T-helper 1 cell treated with Interleukin-12 subunit alpha and Interleukin-12 subunit beta and Interleukin-4 antibody, amounts not matched to agents 30 μg/mL and 1 μg/mL, for 36 hours (primary cell): ENCODE measurements around the gene LLGL1.

ENCODE experiments used
- H3K27ac Mint-ChIP-seq: one replicate; pipeline ENCODE4 v1.8.0; 2021; ENCODE audit warnings: mild to moderate bottlenecking, mixed read lengths
- H3K27me3 Mint-ChIP-seq: one replicate; pipeline ENCODE4 v1.8.0; 2021; ENCODE audit warnings: low read depth, mixed read lengths
- H3K36me3 Mint-ChIP-seq: one replicate; pipeline ENCODE4 v1.8.0; 2021; ENCODE audit warnings: low read depth, mixed read lengths
- H3K4me1 Mint-ChIP-seq: one replicate; pipeline ENCODE4 v1.8.0; 2021; ENCODE audit warnings: low read depth, mixed read lengths
- H3K4me3 Mint-ChIP-seq: one replicate; pipeline ENCODE4 v1.8.0; 2021; ENCODE audit warnings: mild to moderate bottlenecking, moderate library complexity, mixed read lengths
- H3K9me3 Mint-ChIP-seq: one replicate; pipeline ENCODE4 v1.8.0; 2021; ENCODE audit warnings: mixed read lengths

The LLGL1 gene

DNA sequence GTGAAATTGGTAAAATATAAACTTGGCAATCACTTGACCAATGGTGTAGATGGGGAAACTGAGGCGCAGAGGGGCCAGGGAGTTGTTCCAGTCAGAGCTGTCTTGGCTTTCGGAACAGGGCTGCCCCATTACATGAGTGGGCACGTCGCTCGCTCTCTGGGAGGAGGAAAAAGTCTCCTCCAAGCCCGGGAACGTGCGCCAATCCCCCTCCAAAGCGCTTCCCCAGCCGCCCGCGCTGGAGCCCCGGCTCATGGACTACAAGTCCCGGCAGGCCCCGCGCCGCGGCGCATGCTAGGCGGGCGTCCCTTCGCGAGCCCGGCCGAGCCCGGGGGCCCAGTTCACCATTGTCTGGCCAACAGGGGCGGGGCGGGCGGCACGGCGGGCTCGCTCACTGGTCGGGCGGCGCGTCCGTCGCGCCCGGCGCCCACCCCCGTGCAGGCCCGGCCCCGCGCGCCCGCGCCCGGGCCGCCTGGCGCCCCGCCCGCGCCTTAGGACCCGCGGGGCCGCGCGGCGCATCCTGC lies at the start of gene LLGL1:
Gene LLGL1, plus strand, starts transcription at position 515 of the 521 bp plus-strand sequence. CDS start 48 bp downstream, outside the sequence.
- Mint-ChIP-seq H3K4me1 (peaks cover 20% of the 10 kb centered on the region), H3K27ac (peak within 1 kb of the TSS; percentile 93), H3K27me3 (no peaks in the 10 kb centered on the region), H3K36me3 (no peaks in the 10 kb centered on the region), H3K9me3 (no peaks in the 10 kb centered on the region), H3K4me3 (peak within 1 kb of the TSS; percentile 98)

DNA sequence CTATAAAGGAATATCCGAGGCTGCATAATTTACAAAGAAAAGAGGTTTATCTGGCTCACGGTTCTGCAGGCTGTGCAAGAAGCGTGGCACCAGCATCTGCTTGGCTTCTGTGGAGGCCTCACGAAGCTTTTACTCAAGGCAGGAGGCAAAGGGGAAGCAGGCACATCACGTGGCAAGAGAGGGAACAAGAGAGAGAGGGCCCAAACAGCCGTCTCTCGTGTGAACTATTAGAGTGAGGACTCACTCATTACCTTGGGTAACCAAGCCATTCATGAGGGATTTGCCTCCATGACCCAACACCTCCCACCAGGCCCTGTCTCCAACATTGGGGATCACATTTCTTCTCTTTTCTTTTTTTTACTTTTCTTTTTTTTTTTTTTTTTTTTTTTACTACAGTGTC lies 49.3 kb upstream of the LLGL1 start:
- no peaks in the 10 kb centered on the region for H3K9me3 Mint-ChIP-seq
- H3K4me3 Mint-ChIP-seq, result no peak overlapping the region
- H3K27me3 Mint-ChIP-seq, result no peaks in the 10 kb centered on the region
- no peaks in the 10 kb centered on the region for H3K36me3 Mint-ChIP-seq
- peaks cover 9% of the 10 kb centered on the region for H3K4me1 Mint-ChIP-seq
- H3K27ac Mint-ChIP-seq, result no peak overlapping the region

DNA sequence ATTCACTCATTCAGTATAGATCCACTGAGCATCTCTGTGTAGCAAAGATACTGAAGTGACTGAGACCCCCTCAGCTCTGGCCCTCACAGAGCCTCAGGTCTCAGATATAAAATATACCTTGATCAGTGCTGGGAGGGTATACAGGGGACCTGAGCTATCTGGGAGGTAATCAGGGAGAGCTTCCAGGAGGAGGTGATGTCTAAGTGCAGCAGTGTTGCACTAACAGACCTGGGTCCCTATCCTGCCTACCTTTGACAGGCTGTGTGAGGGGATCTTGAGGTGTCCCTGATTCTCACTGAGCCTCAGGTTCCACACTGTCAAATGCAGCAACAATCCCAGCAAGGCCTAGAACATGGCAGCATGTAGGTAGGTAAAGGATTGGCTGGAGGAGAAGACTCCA lies 48.3 kb upstream of the LLGL1 start:
- no peaks in the 10 kb centered on the region for H3K27me3 Mint-ChIP-seq
- no peaks in the 10 kb centered on the region for H3K9me3 Mint-ChIP-seq
- H3K4me1 Mint-ChIP-seq, result peaks cover 16% of the 10 kb centered on the region
- no peak overlapping the region for H3K27ac Mint-ChIP-seq
- no peak overlapping the region for H3K4me3 Mint-ChIP-seq
- H3K36me3 Mint-ChIP-seq, result no peaks in the 10 kb centered on the region

DNA sequence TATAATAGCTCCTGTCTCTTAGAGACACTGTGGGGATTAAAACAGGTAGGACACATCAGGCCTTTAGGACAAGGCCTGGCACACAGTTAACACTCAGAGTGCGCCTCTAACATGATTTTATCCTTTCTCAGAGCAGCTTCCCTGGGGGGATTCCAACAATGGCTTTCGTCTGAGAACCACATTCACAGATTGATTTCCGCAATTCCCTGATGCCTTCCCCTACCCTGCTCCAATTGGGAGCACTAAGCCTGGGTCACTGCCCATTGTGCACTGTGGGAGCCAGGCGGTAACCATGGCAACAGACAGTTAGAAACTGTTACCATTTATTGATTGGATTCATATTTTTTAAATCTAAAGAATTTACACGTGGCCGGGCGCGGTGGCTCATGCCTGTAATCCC lies 47.7 kb upstream of the LLGL1 start:
- no peak overlapping the region for H3K4me3 Mint-ChIP-seq
- H3K36me3 Mint-ChIP-seq, result no peaks in the 10 kb centered on the region
- no peaks in the 10 kb centered on the region for H3K9me3 Mint-ChIP-seq
- no peaks in the 10 kb centered on the region for H3K27me3 Mint-ChIP-seq
- H3K27ac Mint-ChIP-seq, result no peak overlapping the region
- H3K4me1 Mint-ChIP-seq, result peaks cover 20% of the 10 kb centered on the region

DNA sequence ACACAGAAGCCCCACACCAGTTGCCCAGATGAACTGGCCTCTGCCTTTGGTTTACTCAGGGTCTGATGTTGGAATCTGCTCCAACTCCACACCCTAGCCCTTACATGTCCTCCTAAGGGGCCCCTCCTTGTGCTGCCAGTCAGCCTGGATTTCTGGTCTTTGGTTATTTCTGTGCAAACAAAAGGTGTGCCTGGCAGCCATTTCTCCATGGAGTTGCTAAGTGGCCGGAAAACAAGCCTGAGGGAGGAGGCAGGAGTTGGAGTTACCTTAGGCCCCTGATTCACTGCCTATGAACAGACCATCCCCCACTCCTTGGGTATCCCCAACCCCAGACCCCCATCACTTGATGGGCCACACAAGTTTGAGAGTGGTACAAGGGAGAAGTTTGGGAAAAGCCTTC lies 46.2 kb upstream of the LLGL1 start:
- no peak overlapping the region for H3K27ac Mint-ChIP-seq

DNA sequence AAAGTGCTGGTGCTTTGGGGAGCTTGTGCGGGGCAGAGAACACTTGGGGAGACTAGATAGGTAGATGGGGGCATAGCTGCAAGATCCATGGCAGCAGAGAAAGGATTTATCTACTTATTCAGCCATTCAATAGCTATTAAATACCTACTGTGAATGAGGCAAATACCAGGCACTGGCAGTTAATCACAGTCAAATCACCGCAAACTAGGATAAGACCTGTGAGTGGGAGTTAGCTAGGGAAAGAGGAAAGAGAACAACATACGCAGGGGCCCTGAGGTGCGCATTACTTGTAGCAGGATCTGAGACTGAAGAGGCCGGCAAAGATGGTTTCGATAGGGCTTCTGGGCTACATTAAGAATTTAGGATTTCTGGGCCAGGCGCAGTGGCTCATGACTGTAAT lies 45.6 kb upstream of the LLGL1 start:
- Mint-ChIP-seq H3K4me1 (peaks cover 18% of the 10 kb centered on the region), H3K27ac (no peak overlapping the region), H3K9me3 (no peaks in the 10 kb centered on the region), H3K27me3 (no peaks in the 10 kb centered on the region), H3K4me3 (no peak overlapping the region), H3K36me3 (peaks cover 1% of the 10 kb centered on the region)

More for the DNA sequence above, 46.2 kb upstream of the LLGL1 start:
- Mint-ChIP-seq H3K9me3 (no peaks in the 10 kb centered on the region), H3K27me3 (no peaks in the 10 kb centered on the region), H3K4me3 (no peak overlapping the region), H3K4me1 (peaks cover 16% of the 10 kb centered on the region), H3K36me3 (no peaks in the 10 kb centered on the region)

DNA sequence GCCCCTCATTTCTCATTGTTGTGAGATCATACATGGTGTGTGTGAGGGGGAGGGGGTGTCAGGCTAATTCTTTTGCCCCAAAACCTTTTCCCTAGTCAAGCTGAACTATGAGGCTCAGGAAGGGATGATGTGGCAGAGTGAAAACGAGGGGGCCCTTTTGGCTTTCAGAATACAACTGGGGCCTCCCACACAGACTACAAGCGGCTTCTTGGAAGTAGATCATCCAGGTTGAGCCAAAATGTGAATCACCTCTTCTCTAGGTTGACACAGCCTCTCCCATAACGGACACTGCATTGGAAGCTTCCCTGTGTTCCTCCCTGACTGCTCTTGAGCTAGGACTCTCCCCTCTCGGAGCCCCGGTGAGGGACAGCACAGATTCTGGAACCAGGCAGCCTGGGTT lies 44.1 kb upstream of the LLGL1 start:
- peaks cover 29% of the 10 kb centered on the region for H3K4me1 Mint-ChIP-seq
- peaks cover 5% of the 10 kb centered on the region for H3K36me3 Mint-ChIP-seq
- peak overlapping the region; percentile 98 for H3K27ac Mint-ChIP-seq
- H3K4me3 Mint-ChIP-seq, result no peak overlapping the region
- H3K27me3 Mint-ChIP-seq, result no peaks in the 10 kb centered on the region
- no peaks in the 10 kb centered on the region for H3K9me3 Mint-ChIP-seq

DNA sequence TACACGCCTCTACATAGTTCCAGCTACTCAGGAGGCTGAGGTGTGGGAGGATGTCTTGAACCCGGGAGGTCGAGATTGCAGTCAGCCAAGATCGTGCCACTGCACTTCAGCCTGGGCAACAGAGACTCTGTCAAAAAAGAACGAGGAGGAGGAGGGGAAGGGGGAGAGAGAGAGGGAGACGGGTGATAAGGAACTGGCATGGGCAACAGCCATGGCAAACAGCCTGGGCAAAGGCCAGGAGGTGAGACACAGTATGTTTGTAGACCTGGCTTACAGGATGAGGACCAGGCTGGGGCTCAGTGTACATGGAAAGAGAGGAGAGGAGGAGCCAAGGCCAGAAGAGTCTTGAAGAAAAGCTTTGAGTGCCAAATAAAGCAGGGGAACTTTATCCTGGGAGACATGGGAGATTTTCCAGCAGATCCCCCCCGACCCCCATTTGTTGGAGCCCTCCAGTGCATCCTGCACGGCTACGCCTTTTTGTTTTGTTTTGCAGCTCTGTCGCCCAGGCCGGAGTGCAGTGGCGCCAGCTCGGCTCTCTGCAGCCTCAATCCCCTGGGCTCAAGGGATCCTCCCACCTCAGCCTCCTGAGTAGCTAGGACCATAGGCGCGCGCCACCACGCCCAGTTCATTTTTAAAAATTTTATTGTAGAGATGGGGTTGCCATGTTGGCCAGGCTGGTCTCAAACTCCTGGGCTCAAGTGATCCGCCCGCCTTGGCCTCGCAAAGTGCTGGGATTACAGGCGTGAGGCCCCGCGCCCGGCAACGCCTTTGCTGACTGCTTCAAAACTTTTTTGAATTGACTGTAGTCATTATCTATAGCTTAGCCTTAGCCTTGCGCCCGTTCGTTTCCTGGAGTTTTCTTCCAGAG lies 43.1 kb upstream of the LLGL1 start:
- peaks cover 11% of the 10 kb centered on the region for H3K36me3 Mint-ChIP-seq
- peak overlapping the region; percentile 98 for H3K27ac Mint-ChIP-seq
- no peaks in the 10 kb centered on the region for H3K9me3 Mint-ChIP-seq
- peak overlapping the region; percentile 91 for H3K4me3 Mint-ChIP-seq
- no peaks in the 10 kb centered on the region for H3K27me3 Mint-ChIP-seq
- peaks cover 39% of the 10 kb centered on the region for H3K4me1 Mint-ChIP-seq

DNA sequence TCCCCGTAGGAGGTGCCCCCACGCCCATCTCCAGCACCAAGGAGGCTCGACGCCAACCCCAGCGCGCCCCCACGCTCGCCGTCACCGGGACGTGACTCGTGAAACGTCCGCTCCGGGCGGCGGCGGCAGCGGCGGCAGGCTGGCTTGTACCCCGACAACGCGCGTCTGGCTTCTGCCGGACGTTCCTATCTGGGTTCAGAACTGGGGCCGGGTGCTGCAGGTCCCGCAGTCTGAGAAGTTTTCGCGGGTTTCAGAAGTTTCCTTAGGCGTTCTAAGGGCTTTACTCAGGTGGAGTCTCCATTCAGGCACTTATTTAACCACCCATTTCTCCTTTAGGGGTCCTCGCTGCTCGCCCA lies 42.5 kb upstream of the LLGL1 start:
- H3K9me3 Mint-ChIP-seq, result no peaks in the 10 kb centered on the region
- peak overlapping the region; percentile 98 for H3K27ac Mint-ChIP-seq
- H3K4me3 Mint-ChIP-seq, result peak overlapping the region; percentile 91
- peaks cover 45% of the 10 kb centered on the region for H3K4me1 Mint-ChIP-seq
- no peaks in the 10 kb centered on the region for H3K27me3 Mint-ChIP-seq
- H3K36me3 Mint-ChIP-seq, result peaks cover 15% of the 10 kb centered on the region

DNA sequence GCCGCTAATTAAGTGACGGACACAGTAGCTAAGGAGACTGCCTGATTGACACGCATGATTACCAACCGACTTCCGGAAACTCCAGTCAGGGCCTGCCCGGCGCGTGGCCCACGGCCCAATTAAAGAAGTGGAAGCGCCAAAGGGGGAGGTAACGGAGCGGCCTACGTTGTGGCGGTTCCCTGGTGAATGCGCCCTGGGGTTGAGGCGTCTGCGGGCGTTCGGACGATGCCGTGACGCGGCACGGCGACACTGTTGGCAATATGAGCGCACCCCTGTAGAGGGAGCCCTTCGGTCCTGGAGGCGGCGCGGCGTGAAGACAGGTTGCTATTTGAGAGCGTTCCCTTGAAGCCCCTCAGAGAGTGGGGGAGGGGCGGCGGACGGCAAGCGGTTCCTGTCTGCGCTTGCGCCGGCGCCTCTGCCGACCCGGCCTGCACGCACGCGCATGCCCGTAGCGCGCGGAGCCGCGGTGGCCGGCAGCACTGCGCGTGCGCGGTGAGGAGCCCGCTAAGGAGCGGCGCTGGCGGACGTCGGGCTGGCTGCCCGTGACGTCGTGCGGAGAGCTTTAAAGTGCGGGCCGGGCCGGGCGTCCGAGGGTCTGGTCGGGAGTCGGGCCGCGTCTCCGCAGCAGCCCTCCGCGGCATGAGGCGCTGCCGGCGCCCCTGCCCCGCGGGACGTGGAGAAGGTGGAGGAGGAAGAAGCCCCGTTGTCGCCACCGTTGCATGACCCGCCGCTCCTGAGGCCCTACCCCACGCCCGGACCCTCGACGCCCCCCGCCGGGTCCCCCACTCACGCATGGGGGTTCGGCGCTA lies 41.9 kb upstream of the LLGL1 start, which contains the start of gene ALKBH5:
Gene ALKBH5, plus strand, starts transcription at position 495 of the 809 bp plus-strand sequence. CDS start 416 bp downstream, outside the sequence.
- peak within 1 kb of the TSS; percentile 98 for H3K27ac Mint-ChIP-seq
- H3K9me3 Mint-ChIP-seq, result no peaks in the 10 kb centered on the region
- H3K4me1 Mint-ChIP-seq, result peaks cover 51% of the 10 kb centered on the region
- H3K36me3 Mint-ChIP-seq, result peaks cover 20% of the 10 kb centered on the region
- no peaks in the 10 kb centered on the region for H3K27me3 Mint-ChIP-seq
- peak within 1 kb of the TSS; percentile 94 for H3K4me3 Mint-ChIP-seq

DNA sequence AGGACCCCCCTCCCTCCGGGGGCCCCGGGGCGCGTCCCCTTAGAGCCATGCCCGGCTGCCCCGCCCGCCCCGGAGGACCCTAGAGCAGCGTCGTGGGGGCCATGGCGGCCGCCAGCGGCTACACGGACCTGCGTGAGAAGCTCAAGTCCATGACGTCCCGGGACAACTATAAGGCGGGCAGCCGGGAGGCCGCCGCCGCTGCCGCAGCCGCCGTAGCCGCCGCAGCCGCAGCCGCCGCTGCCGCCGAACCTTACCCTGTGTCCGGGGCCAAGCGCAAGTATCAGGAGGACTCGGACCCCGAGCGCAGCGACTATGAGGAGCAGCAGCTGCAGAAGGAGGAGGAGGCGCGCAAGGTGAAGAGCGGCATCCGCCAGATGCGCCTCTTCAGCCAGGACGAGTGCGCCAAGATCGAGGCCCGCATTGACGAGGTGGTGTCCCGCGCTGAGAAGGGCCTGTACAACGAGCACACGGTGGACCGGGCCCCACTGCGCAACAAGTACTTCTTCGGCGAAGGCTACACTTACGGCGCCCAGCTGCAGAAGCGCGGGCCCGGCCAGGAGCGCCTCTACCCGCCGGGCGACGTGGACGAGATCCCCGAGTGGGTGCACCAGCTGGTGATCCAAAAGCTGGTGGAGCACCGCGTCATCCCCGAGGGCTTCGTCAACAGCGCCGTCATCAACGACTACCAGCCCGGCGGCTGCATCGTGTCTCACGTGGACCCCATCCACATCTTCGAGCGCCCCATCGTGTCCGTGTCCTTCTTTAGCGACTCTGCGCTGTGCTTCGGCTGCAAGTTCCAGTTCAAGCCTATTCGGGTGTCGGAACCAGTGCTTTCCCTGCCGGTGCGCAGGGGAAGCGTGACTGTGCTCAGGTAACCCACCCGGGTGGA lies 41.0 kb upstream of the LLGL1 start:
- no peaks in the 10 kb centered on the region for H3K27me3 Mint-ChIP-seq
- H3K4me3 Mint-ChIP-seq, result peak overlapping the region; percentile 94
- peak overlapping the region; percentile 83 for H3K27ac Mint-ChIP-seq
- H3K36me3 Mint-ChIP-seq, result peaks cover 23% of the 10 kb centered on the region
- no peaks in the 10 kb centered on the region for H3K9me3 Mint-ChIP-seq
- H3K4me1 Mint-ChIP-seq, result peaks cover 52% of the 10 kb centered on the region

DNA sequence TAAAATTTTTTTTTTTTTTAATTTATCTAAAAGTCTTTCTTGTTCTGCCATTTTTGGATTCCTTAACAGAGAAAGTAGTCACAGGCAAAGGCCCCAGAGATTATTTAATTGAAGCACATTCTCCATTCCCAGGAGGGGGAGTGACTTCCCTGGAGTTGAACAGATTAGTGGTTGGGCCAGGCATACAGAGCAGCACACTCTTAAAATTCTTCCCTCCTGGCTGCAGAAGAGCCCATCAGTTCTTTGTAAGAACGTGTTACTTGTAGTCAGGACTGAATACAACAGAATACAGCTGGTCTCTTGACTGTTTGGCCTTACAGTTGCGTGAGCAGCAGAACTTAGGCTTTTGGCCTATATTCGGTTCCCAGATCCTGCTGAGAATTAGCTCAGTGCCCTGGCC lies 40.0 kb upstream of the LLGL1 start:
- H3K27me3 Mint-ChIP-seq, result no peaks in the 10 kb centered on the region
- peak overlapping the region; percentile 83 for H3K27ac Mint-ChIP-seq
- peaks cover 57% of the 10 kb centered on the region for H3K4me1 Mint-ChIP-seq
- H3K36me3 Mint-ChIP-seq, result peaks cover 29% of the 10 kb centered on the region
- no peaks in the 10 kb centered on the region for H3K9me3 Mint-ChIP-seq
- H3K4me3 Mint-ChIP-seq, result peak overlapping the region; percentile 94

DNA sequence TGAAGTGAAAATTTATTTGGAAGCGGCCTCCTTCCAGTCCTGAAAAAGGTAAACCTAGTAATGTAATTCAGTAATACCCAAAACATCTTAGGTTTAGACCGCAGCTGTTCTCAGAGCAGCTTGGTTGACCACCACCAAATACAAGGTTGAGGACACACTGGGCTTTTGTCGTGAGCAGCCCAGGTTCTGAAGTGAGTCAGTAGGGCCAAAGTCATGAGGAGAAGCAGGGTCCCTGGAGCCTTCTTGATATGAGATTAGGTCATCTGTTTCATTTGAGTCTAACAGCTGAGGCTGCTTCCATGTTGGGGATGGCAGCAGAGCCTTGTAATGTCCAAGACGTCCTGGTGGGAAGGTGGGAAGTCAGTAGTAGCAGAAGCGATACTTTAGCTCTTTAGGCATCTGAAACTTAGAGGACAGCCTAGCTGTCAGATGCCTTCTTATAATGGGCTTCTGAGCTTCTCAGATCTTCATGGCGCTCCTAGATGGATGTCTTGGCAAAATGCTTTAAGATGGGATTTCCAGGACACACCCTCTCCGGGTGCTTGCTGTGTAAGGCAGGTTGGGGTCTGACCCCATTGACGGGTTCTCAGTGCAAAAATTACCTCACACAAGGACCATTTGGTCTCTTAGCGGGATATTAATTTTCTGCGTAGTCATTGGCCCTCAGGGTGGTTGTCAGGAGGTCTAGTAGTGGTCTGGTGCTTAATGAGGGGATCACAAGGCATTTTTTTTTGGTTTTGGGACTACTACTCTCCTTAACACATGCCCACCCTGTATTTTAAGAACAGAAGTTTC lies 39.4 kb upstream of the LLGL1 start:
- H3K36me3 Mint-ChIP-seq, result peaks cover 32% of the 10 kb centered on the region
- no peaks in the 10 kb centered on the region for H3K9me3 Mint-ChIP-seq
- peak overlapping the region; percentile 83 for H3K27ac Mint-ChIP-seq
- peaks cover 59% of the 10 kb centered on the region for H3K4me1 Mint-ChIP-seq
- H3K27me3 Mint-ChIP-seq, result no peaks in the 10 kb centered on the region
- H3K4me3 Mint-ChIP-seq, result peak overlapping the region; percentile 94
